ENCODE data around the gene FTCD. TPM values are rescaled to one million over a fixed set of nuclear protein-coding genes. Genes with fewer than 3 reads are reported as not detected.

Gene FTCD
- total RNA-seq, 1 donor from 2014 or later: 1.9 TPM

- ATAC-seq (ENCODE audit: poor library complexity) (peak; percentile 8), DNase-seq (peak; percentile 50)
- intact Hi-C loops (cut with DNase I): no loop called here
These were observed 24.4 kb downstream of the FTCD start for GRCh38 chr21:46130831-46131587.

- intact Hi-C loops (cut with DNase I): no loop called here
- peak; percentile 37 for DNase-seq
- ATAC-seq (ENCODE audit: poor library complexity): no peak
These were observed 25.3 kb downstream of the FTCD start for GRCh38 chr21:46129846-46130651.

GRCh38 chr21:46128933-46129571, 26.3 kb downstream of the FTCD start:
- ATAC-seq (ENCODE audit: poor library complexity): peak; percentile 8
- DNase-seq: peak; percentile 49

GRCh38 chr21:46128106-46128932, 27.1 kb downstream of the FTCD start:
- DNase-seq (peak; percentile 78), ATAC-seq (ENCODE audit: poor library complexity) (peak; percentile 74)
- intact Hi-C loops (cut with DNase I): no loop called here

More at GRCh38 chr21:46128933-46129571, 26.3 kb downstream of the FTCD start:
- intact Hi-C loops (cut with DNase I): no loop called here

- DNase-seq: peak; percentile 38
- intact Hi-C loops (cut with DNase I): no loop called here
- ATAC-seq (ENCODE audit: poor library complexity): no peak
These were observed 27.9 kb downstream of the FTCD start for GRCh38 chr21:46127239-46128105.

GRCh38 chr21:46126309-46127238, 28.8 kb downstream of the FTCD start:
- peak; percentile 38 for DNase-seq
- ATAC-seq (ENCODE audit: poor library complexity): no peak
- intact Hi-C loops (cut with DNase I): no loop called here

- ATAC-seq (ENCODE audit: poor library complexity) (no peak), DNase-seq (no peak)
- intact Hi-C loops (cut with DNase I): no loop called here
These were observed 29.5 kb downstream of the FTCD start for GRCh38 chr21:46125846-46126301.

- intact Hi-C loops (cut with DNase I): no loop called here
- ATAC-seq (ENCODE audit: poor library complexity): no peak
- peak; percentile 50 for DNase-seq
These were observed 30.2 kb downstream of the FTCD start for GRCh38 chr21:46124926-46125845.

GRCh38 chr21:46124083-46124925, 31.1 kb downstream of the FTCD start:
- ATAC-seq (ENCODE audit: poor library complexity): no peak
- intact Hi-C loops (cut with DNase I): no loop called here
- peak; percentile 34 for DNase-seq

GRCh38 chr21:46122758-46123683, 32.4 kb downstream of the FTCD start:
- intact Hi-C loops (cut with DNase I): no loop called here
- DNase-seq: no peak

GRCh38 chr21:46122237-46122671, 33.1 kb downstream of the FTCD start:
- ATAC-seq (ENCODE audit: poor library complexity) (no peak), DNase-seq (no peak)
- intact Hi-C loops (cut with DNase I): no loop called here

More at GRCh38 chr21:46122758-46123683, 32.4 kb downstream of the FTCD start:
- ATAC-seq (ENCODE audit: poor library complexity): no peak

- intact Hi-C loops (cut with DNase I): no loop called here
These were observed 33.8 kb downstream of the FTCD start for GRCh38 chr21:46121286-46122221.

More at GRCh38 chr21:46121286-46122221, 33.8 kb downstream of the FTCD start:
- no peak for ATAC-seq (ENCODE audit: poor library complexity)
- no peak for DNase-seq

All from Right ventricle myocardium superior (tissue), 1 donor.